Tibial nerve (tissue), 4 donors: Measurements from ENCODE around the gene GOPC. TPM values are rescaled to one million over a fixed set of nuclear protein-coding genes. Genes with fewer than 3 reads are reported as not detected.
A peak's percentile ranks its signal among the peaks of the same experiment; 100 is the strongest.

Source experiments
- DNase-seq, 2 donors: peaks; one replicate each; pipeline ENCODE4 v3.0.0-alpha.2; 2019; ENCODE audit warnings: low spot score in 2 of 2
- H3K27ac ChIP-seq, 4 donors: fragments of 200-600 bp; sonication (generic) in 3 of 4; one replicate each; pipeline ENCODE4 v1.5.1; 2017 to 2019; ENCODE audit warnings: mild to moderate bottlenecking in 1 of 4
- H3K27me3 ChIP-seq, 2 donors: fragments of 200-600 bp; sonication (generic) in 1 of 2; one replicate each; pipeline versions ENCODE4 v1.5.1 to v1.6.0; 2017 to 2019
- H3K36me3 ChIP-seq, 3 donors: fragments of 200-600 bp; sonication (generic); one replicate each; pipeline ENCODE4 v1.5.1; 2018 to 2019
- H3K4me1 ChIP-seq, 4 donors: fragments of 200-600 bp; sonication (generic) in 3 of 4; one replicate each; pipeline ENCODE4 v1.5.1; 2017 to 2019
- H3K4me3 ChIP-seq, 4 donors: fragments of 200-600 bp; sonication (generic) in 3 of 4; one replicate each; pipeline ENCODE4 v1.5.1; 2017 to 2019; ENCODE audit warnings: mild to moderate bottlenecking in 1 of 4, moderate library complexity in 1 of 4
- H3K9me3 ChIP-seq, 4 donors: fragments of 200-600 bp; sonication (generic) in 3 of 4; one replicate each; pipeline ENCODE4 v1.5.1; 2017 to 2019
- CTCF ChIP-seq, 5 experiments: fragments of 200-600 bp in 3 of 5; fragments of 450-650 bp in 2 of 5; sonication (generic) in 3 of 5; IDR thresholded peaks; one replicate each; pipeline ENCODE4 v1.5.1; 2016 to 2019; ENCODE audit warnings: antibody characterized with exemption in 5 of 5, mild to moderate bottlenecking in 3 of 5, moderate library complexity in 2 of 5
- EP300 ChIP-seq, 2 donors: sonication (generic); formaldehyde crosslinking; IDR thresholded peaks; one replicate each; pipeline ENCODE4 v1.6.1; 2017; ENCODE audit warnings: antibody characterized with exemption in 2 of 2, mild to moderate bottlenecking in 1 of 2
- POLR2A ChIP-seq, 2 donors: fragments of 450-650 bp; IDR thresholded peaks; one replicate each; pipeline ENCODE4 v1.6.1; 2017; ENCODE audit warnings: antibody characterized with exemption in 2 of 2, mild to moderate bottlenecking in 2 of 2, moderate library complexity in 2 of 2
- WGBS, 2 donors: methylation state at CpG; one replicate each; pipeline ENCODE4 v1.1.5; 2018; 5-methylcytosine and 5-hydroxymethylcytosine counted together
- total RNA-seq, 4 donors: library from RNA; depleted of rRNA; stranded (reverse); fragments of >200 nt; gene quantifications; one replicate each; pipeline ENCODE4 v1.1.0, GENCODE V29; 2016

Gene GOPC
- total RNA-seq, 4 donors from 2014 or later, result 25.5 to 34.1 (median 31.0) TPM

- H3K9me3 ChIP-seq, result no peaks in the 10 kb centered on the region
- H3K4me1 ChIP-seq, result peaks cover 0 to 36% (median 12%) of the 10 kb centered on the region in 4 donors
- WGBS, 2 donors, result 79 to 85% methylated on average over 6 of the region's 6 CpGs
- peak overlapping the region in 1 of 4 donors; percentile 82 for H3K4me3 ChIP-seq
- H3K27ac ChIP-seq, result no peak overlapping the region
- DNase-seq, result no peak
- peaks cover 0 to 23% (median 0%) of the 10 kb centered on the region in 3 donors for H3K36me3 ChIP-seq
- TF ChIP-seq POLR2A (IDR thresholded peaks at IDR 0.05), result no peak
- no peak for TF ChIP-seq CTCF (IDR thresholded peaks at IDR 0.05)
- no peak for TF ChIP-seq EP300 (IDR thresholded peaks at IDR 0.05)
- H3K27me3 ChIP-seq, result no peaks in the 10 kb centered on the region
Observed at GRCh38 chr6:117600008-117600743, 2.1 kb downstream of the GOPC start.

GRCh38 chr6:117597755-117598154 is 4.6 kb downstream of the GOPC start:
- Histone ChIP-seq H3K27me3 (no peaks in the 10 kb centered on the region), H3K4me3 (no peak overlapping the region), H3K27ac (no peak overlapping the region), H3K4me1 (peaks cover 0 to 29% (median 12%) of the 10 kb centered on the region in 4 donors), H3K9me3 (no peaks in the 10 kb centered on the region), H3K36me3 (peaks cover 0 to 23% (median 0%) of the 10 kb centered on the region in 3 donors)
- TF ChIP-seq POLR2A (IDR thresholded peaks at IDR 0.05) (no peak), CTCF (IDR thresholded peaks at IDR 0.05) (no peak), EP300 (IDR thresholded peaks at IDR 0.05) (no peak)
- 98 to 99% methylated on average over 2 of the region's 2 CpGs for WGBS, 2 donors
- no peak for DNase-seq

- no peak for DNase-seq
- peaks cover 0 to 18% (median 11%) of the 10 kb centered on the region in 4 donors for H3K4me1 ChIP-seq
- no peaks in the 10 kb centered on the region for H3K27me3 ChIP-seq
- TF ChIP-seq CTCF (IDR thresholded peaks at IDR 0.05) (no peak), POLR2A (IDR thresholded peaks at IDR 0.05) (no peak), EP300 (IDR thresholded peaks at IDR 0.05) (no peak)
- H3K9me3 ChIP-seq, result no peaks in the 10 kb centered on the region
- WGBS, 2 donors, result 95 to 97% methylated on average over 2 of the region's 2 CpGs
- no peak overlapping the region for H3K27ac ChIP-seq
- peaks cover 0 to 37% (median 0%) of the 10 kb centered on the region in 3 donors for H3K36me3 ChIP-seq
- H3K4me3 ChIP-seq, result no peak overlapping the region
Observed at GRCh38 chr6:117595099-117595923, 7.0 kb downstream of the GOPC start.

GRCh38 chr6:117592983-117593759 is 9.1 kb downstream of the GOPC start:
- TF ChIP-seq EP300 (IDR thresholded peaks at IDR 0.05) (no peak), POLR2A (IDR thresholded peaks at IDR 0.05) (no peak), CTCF (IDR thresholded peaks at IDR 0.05) (no peak)
- no peak overlapping the region for H3K4me3 ChIP-seq
- H3K4me1 ChIP-seq, result no peaks in the 10 kb centered on the region
- no peak overlapping the region for H3K27ac ChIP-seq
- H3K36me3 ChIP-seq, result peaks cover 0 to 50% (median 0%) of the 10 kb centered on the region in 3 donors
- no peaks in the 10 kb centered on the region for H3K27me3 ChIP-seq
- no peak for DNase-seq
- no peaks in the 10 kb centered on the region for H3K9me3 ChIP-seq
- 91 to 92% methylated on average over 3 of the region's 3 CpGs for WGBS, 2 donors
